ENCODE data around the gene NRXN3.
A peak's percentile ranks its signal among the peaks of the same experiment; 100 is the strongest.
"Not testable (repeated sequence)": the region's sequence is repeated elsewhere in the genome, so short reads cannot be mapped to it uniquely, and the experiment has no call there.

Gene NRXN3

DNA sequence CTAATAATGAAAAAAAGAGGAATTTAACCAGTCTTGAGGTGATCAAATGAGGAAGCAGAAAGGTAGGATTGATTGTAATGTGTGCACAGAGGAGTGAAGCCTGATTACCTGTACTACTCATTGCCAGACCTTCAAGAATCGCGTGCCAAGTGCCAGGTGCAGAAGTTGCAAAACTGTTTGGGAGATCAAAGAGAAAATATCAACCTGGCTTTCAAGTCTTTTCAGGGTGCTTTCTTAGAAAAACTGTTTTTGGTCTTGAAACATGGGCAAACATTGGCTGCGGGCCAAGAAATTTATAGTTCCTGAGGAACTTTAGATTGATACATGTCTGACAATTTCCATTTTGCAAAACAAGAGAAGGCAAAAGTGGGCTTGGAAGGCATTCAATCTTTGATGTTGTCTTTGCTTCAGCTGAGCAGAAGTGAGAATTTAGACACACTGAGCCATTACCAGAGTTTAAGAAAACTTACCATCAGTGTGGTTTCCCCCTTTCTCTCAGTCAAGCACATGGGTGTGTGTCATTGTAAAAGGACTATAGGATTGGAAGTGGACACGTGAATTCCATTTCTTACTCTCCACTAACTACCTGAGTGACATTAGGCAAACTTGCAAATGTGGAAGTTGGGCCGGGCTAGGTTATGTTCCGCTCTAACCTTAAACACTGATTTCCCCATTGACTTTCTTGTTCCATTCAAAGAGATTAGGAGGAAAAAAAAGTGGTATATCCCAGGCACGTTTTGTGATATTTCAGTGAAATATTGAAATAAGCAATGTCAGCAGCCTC, 1555.0 kb downstream of the NRXN3 start:
- DNase-seq, result peak in 1 of 2 experiments; percentile 26

DNA sequence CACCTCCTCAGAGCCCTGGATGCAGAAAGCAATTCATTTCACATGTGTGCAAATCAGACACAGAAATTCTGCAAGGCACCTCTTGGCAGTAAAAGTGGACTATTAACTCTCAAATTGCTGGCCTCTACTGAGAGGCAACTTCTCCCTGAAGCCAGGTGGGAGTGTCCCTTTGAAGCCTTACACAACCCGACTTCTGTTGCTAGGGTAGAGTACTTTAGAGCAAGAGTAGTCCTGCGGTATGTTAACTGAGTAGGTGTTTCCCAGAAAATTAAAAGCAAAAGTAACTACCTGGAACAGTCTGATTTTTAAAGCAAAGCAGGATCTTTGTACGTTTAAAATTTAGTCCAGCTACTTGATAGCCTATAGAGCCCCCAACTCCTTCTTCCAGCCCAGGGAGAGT, 1557.7 kb downstream of the NRXN3 start:
- no peak for DNase-seq

DNA sequence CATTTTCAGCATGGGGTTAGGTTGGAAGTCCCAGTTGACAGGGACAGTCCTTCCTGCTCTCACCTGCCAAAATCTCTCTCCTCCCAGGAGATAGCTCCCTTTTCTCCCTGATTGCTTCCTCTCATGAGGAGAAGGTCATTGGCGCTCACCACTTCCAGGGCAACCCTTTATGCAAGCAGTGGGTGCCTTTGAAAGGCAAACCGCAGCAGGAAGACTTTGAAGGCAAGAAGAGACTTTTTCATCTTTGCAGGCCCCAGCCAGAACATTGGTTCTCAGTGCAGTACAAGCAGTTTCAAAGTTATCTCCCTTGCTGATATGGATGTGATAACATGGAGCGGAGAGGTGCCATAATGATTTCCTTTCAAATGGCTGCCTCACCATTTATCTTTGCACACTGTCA, 1558.2 kb downstream of the NRXN3 start:
- no peak for DNase-seq

DNA sequence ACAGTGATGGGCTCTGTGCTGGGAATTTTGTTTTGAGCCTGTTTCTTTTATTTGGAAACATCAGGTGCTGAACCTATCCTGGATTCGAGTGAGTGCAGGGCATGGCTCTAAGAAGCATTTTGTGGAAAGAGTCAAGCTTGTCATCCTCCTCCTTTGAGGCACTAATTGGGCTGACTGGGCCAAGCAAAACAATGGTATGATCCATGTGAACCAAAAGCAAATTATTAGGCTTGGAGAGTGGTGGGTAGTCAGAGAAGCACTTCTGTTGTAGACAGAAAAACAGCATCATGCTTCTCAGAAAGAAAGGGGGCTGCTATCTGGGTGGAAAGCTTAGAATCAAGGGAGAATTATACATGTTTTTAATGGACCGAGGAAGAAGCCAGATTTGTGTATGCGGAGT, 1559.6 kb downstream of the NRXN3 start:
- no peak for DNase-seq

DNA sequence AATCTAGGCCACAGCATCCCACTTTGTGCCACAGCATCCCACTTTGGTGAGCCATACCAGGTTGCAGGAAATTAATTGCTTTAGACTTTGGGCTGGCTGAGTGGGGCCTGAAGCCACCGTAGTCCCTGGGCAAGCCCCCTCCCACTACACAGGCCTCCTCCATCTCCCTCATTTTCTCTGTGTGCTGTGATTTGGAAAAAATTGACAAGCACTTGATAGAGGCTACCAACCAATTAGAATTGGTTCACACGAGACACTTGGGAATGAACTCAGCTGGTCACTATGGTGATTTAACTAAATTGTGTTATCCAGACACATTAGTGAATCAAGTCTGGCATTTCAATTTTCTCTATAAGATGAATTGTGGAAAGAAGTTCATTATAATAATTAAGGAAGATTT, 1560.0 kb downstream of the NRXN3 start:
- no peak for DNase-seq

DNA sequence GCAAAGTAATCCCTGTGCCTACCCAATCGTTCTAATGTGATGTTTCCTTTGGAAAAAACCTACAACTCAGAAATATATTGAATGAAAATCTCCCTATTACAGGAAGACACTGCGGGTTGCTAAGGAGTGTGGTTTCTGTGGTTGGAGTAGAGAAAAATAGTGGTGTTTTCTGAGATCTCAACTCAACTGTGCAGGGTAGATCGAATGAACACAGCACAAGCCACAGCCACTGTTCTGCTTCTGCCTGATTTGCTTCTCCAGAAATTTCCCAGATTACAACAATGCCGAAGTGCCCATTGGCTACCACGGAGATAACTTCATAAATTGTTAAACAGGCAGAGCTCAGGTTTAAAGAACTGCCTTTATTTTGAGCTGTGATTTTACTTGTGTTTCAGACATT, 1560.8 kb downstream of the NRXN3 start:
- DNase-seq, result no peak

DNA sequence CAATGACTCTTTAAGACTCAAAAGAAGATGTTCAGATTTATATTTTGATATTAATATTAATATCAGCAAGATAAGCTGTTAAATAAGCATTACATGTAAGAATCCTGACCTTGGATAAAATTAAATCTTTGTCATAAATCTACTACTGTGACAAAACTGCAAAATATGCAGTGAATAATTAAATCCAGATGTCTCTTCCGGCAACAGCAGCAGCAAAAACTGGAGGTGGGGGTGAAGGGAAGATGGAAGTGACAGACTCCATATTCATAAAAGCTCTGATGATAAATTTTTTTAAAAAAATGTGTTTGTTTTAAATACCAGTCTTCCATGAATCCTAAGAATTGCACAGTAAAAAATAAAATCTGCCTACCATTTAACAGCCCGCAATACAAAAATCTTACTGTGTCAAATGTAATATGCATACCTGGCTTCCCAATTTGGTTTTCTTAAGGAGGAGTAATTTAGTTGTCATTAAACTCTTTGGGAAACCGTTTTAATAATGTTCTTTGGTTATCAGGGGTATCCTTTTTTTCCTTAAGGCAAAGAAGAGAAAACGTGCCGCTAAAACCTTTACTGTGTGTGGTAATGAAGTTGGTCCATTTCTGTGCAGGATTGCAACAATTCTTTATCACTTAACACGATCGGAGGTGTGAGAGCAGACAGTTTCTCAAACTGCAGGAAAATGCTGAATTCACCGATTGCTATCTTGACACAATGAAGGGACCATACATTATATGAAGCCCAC, 1562.9 kb downstream of the NRXN3 start:
- no peak for DNase-seq

DNA sequence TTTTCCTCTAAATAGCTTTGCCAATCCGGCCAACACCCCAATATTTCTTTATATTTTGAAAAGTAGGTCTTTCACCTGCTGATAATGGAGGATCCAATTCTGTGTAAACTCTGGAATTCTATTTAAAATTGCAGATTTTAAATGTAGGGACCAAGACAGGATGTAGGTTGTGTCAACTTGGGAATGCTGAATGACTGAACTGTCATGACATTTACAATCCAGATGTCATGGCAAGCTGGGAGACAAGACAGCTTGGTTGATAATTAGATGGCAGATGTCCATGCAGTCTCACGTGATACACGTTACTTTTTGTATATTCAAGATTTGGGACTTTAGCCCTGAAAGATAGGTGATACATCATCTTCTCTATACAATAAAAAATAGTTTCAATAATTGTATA, 1564.0 kb downstream of the NRXN3 start:
- DNase-seq, result peak in 1 of 2 experiments; percentile 66

DNA sequence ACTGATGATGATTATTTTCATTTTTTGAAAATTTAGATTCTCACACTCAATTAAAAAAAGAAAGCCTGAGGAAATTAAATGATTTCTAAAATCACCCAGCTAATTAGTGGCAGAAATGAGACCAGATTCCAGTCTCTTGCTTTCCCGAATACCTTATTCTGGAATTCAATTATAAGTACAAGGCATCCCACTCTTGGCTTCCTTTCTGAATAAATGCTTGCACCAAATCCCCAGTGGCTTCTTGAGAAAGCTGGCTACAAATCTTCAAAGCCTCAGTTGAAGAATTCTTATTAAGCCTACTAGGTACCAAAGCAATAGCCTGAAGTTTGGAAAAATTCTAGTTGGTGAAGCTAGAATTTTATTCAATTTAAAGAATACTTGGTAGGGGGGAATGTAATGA, 1564.5 kb downstream of the NRXN3 start:
- DNase-seq, result peak in 1 of 2 experiments; percentile 17

DNA sequence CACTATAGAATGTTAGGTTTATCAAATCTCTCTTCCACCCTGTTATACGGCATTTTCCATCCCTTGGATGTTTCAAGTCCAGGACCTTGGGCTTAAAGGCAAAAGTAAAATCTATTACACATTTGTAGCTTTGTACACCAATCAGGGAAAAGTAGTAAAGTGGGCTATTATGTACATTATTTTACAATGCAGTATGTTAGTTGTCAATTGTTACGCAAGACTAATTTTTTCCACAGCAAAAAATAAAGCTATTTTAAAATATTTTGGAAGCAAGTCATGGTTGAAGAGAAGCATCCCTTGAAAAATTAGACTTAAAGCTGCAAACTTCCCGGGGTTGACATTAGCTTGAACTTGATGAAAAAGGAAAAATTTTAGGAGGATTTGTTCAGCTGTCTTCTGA, 1564.9 kb downstream of the NRXN3 start:
- DNase-seq, result no peak

DNA sequence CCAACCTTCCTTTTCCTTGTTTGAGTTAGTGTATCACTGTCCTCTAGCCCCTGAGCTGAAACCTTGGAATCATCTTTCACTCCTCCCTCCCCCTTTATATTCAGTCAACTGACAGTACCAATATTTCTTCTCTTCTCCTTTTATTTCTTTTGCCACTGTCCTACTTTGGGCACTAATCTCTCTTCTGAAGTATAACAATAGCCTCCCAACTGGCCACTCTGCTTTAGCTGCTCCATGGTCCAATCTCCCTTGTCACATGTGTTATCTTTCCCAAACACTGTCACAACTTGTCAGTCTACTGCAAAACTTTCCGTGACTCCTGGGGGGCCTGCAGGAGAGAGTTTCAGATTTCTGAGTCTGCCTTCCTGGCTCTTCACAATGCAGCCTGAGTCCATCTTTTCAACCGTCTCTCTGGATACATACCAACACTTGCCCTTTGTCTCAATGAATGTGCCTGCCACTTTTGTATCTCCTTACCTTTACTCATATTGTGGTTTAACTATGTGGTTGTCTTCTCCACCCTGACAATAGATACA, 1570.0 kb downstream of the NRXN3 start:
- no peak for DNase-seq

DNA sequence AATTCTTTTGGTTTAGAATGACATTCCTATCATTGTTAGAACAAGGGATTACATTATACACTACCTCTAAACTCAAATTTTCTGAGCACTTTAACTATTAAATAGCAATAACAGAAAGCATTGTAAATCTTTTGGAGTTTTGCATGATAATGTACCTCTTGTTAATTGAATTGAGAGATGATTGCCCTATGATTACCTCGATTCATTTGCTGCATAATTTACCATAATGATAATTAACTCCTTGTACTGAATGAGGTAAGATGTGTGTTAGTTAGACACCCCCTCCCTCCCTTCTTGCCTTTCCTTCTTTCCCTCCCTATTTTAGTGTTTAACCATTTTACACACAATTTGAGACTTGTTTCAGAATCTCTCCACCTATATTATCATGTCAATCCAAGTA, 1572.0 kb downstream of the NRXN3 start:
- DNase-seq, result no peak

DNA sequence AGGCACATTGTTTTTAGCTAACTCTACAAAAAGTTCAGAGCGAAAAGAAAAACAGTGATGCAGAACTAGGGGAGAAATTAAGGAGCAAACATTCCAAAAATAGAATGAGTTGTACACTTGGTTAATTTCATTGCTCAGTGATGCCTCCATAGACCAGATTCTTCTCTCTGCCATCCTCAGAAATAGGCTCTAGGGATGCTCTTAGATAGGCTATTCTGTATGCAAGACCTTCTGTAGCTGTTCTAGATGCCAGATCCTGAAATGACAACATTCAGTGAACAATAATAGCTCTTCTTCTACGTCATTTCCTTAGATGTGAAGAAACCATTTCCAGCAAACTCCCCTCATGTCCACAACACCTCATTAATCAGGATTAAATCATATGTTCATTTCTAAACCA, 1574.9 kb downstream of the NRXN3 start:
- no peak for DNase-seq

DNA sequence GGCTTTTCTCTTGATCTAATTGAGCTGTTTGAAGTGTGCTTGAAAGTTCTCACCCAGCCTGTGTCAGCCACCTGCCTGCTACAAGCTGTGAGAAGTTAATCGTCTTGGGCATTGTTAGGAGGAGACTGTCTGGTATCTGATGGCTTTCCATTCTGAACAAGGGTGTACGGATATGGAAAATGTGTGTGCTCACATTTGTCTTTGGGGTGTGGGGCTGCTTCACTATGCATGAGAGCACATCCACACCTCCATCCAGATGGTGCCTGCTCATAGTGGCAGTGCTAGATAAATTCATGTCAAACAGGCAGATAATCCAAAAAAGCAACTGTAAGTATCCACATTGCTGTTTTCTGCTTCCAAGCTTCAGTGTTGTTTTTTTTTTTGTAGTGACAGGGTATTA, 1578.9 kb downstream of the NRXN3 start:
- no peak for DNase-seq

DNA sequence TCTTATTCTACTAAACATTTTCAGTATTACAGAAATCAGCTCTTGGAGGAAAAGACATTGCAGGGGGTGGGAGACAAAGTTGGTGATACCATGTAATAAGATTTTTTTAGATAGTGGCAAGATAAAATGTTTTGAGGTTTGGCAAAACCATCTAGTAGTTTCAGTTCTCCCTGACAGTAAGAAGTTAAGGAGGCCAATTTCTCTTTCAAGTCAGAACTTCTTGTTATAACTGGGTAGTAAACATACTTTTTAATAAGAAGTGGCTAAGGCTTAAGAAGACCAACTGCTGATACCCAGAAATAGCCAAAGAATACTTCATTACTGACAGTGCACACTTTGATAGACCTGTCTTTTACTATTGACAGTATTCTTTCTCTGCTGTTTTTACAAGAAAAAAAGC, 1588.8 kb downstream of the NRXN3 start:
- no peak for DNase-seq

DNA sequence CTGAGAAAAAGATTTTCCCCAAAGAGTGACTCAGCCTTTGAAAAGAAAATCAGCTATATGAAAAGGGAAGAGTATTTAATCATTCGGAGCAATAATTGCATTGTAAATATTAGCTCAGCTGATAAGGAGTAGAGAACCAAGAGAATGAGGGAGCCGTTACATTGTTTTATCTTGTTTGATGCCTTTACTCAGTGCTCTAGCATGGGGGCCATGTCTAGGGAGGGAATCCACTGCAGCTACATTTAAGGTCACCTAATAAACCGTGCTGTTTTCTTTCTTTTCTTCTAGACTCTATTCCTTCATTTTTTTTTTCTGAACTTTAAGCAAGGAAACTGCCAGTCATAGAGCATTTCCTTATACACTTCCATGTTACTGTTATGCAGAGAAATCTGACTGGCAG, 1594.2 kb downstream of the NRXN3 start:
- no peak for DNase-seq

DNA sequence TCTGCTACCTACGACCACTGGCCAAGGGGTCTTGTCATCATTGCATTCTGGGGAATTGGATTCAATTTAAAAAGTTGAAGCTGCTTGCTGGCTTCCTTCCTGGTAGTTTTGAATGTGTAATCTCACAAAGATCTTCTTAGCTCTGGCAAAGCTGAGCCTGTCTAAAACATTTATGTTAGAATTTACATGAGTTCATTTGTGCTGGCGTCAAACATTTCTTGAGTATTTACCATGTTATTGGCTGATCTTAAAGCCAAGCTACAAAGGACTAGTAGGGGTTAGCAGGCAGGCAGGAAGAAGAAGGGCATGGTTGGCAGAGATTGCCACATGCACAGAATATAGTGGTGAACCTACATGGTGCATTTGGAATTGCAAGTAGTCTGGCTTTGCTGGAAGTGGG, 1596.3 kb downstream of the NRXN3 start:
- no peak for DNase-seq

DNA sequence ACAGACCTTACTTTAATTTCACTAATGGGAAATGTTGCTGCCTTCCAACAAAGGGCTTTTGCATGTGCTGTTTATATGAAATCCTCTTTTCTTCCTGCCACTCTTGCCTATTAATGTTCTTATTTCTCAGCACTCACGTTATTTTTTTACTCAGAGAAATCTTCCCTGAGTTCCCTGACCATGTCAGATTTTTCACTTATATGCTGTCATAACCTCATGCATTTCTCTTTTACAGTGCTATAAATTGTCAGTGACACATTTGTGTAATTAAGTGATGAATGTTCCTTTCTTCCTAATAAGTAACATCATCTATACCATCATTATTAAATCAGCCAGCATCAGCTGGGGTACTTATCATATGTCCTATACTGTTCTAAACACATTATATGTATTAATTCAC, 1597.1 kb downstream of the NRXN3 start:
- no peak for DNase-seq

DNA sequence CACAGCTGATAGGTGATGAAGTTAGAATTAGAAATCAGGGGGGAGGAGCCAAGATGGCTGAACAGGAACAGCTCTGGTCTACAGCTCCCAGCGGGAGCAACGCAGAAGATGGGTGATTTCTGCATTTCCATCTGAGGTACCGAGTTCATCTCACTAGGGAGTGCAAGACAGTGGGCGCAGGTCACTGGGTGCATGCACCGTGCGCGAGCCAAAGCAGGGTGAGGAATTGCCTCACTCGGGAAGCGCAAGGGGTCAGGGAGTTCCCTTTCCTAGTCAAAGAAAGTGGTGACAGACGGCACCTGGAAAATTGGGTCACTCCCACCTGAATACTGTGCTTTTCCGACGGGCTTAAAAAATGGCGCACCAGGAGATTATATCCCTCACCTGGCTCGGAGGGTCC, 1597.5 kb downstream of the NRXN3 start:
- not testable (repeated sequence) for DNase-seq

DNA sequence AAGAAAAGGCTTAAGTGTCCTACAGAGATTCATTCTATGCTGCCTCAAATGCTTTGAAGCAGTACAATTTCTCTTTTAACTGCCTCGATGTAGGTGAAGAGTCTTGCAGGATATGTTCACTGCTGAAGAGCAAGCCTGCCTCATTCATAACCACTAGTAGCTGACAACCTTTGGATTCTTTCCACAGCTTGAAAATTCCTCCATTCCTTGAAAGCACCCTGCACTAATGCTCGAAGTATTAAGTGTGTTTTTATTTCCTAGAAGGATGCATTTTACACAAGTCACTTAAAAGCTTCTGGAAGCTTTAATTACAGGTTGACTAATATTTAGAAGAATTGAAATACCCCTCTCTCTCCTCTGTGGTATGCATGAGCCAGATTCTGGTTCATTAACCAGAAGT, 1611.7 kb downstream of the NRXN3 start:
- DNase-seq, result no peak

DNA sequence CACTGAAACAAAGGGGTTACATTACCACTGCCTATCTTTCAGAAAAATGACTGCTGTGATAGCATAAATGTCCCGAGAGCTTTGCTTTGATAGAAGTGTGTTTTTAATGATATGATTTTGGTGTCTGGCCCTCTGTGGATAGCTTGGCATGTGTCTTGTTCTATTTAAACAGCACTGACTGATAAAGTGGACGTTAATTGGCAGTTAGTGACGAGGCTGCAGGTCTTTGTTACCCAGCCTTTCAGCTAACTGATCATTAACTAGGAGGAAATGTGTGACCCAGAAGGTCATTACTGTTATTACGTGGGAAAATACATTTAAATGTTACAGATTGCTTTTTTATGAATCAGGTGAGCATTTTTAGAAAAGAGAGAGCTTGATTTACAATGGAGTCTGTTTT, 1612.9 kb downstream of the NRXN3 start:
- no peak for DNase-seq

DNA sequence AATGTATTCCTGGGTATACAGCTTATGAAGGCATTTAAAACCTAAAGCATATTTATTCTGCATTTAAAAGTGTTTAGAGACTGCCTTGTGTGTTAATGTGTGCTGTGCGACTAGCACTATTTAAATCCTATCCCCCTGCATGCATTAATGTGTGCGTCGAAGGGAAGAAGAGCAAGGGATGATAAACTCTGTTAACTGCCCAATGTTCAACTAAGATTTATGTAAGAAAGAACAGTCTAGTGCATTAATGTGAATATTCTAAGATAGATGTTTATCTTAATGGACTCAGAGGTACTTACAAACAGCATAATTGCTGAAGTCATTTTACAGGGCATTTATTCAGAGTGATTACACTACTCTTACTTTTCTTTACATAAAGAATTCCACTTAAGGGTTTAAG, 1616.3 kb downstream of the NRXN3 start:
- no peak for DNase-seq

DNA sequence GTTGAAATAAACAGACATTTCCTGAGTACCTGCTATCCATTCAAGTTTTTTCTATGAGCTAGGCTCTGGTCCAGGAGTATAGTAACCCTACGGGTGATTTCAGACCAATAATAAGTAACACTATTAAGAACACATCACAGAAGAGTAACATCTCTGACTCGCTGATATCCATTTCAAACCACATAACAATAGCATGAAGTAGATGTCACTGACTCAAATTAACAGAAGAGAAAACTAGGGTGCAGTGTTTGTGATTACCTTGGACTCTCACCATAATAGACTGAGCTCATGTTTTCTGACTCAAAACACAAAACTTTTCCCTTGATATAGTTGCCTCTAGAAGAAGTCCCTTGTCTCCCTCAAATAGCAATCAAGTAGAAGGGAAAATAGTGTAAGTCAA, 1618.2 kb downstream of the NRXN3 start:
- DNase-seq, result no peak

DNA sequence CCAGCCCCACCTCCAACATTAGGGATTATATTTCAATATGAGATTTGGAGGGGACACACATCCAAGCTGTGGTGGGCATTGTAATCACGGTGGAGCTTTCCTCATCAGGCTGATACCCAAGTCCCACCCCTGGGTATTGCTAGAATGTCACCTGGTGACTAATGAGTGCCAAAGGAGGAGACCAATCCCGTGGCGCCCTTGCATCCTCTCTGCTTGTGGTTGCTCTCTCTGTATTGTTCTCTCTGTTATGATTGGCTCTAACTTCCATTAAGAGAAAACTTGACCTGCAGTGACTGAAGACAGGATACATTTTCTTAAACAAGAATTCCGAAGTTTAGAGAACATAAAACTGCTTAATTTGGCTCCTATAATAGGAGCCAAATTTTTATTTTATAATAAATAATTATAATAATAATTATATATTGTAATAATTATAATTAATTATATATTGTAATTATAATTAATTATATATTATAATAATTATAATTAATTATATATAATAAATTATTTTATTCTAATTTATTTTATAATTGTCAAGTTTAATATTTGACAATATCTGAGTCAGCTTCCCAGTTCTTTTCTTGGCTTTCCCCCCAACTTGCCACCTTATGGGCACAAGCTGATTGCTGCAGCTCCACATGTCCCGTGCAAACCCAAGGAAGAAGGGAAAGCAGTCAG, 1621.0 kb downstream of the NRXN3 start:
- no peak for DNase-seq

Data from NCI-H446 (cell line).